NCI-H2081 (cell line): ENCODE data around the gene ADAMTSL3.
"Not testable (repeated sequence)": the region's sequence is repeated elsewhere in the genome, so short reads cannot be mapped to it uniquely, and the experiment has no call there.

Experiments used
- DNase-seq, 2 experiments: peaks; one replicate each; lab custom pipeline; 2025; lab: John Stamatoyannopoulos, UW

ADAMTSL3 gene

GRCh38 chr15:83698294-83698693 lies 44.4 kb downstream of the ADAMTSL3 start:
- no peak for DNase-seq

- no peak for DNase-seq
Observed at GRCh38 chr15:83699028-83699427, 45.1 kb downstream of the ADAMTSL3 start.

GRCh38 chr15:83700082-83700481 lies 46.2 kb downstream of the ADAMTSL3 start:
- DNase-seq, result no peak

- DNase-seq, result not testable (repeated sequence)
Observed at GRCh38 chr15:83702314-83702713, 48.4 kb downstream of the ADAMTSL3 start.

- no peak for DNase-seq
Observed at GRCh38 chr15:83708328-83708727, 54.4 kb downstream of the ADAMTSL3 start.

GRCh38 chr15:83709241-83709640 lies 55.3 kb downstream of the ADAMTSL3 start:
- no peak for DNase-seq

- no peak for DNase-seq
Observed at GRCh38 chr15:83709811-83710210, 55.9 kb downstream of the ADAMTSL3 start.

- no peak for DNase-seq
Observed at GRCh38 chr15:83710452-83710851, 56.5 kb downstream of the ADAMTSL3 start.

GRCh38 chr15:83711236-83711635 lies 57.3 kb downstream of the ADAMTSL3 start:
- DNase-seq, result no peak

- DNase-seq, result no peak
Observed at GRCh38 chr15:83713242-83713641, 59.3 kb downstream of the ADAMTSL3 start.

GRCh38 chr15:83714939-83715628 lies 61.2 kb downstream of the ADAMTSL3 start:
- no peak for DNase-seq

- no peak for DNase-seq
Observed at GRCh38 chr15:83716605-83717004, 62.7 kb downstream of the ADAMTSL3 start.

- no peak for DNase-seq
Observed at GRCh38 chr15:83717010-83717409, 63.1 kb downstream of the ADAMTSL3 start.

GRCh38 chr15:83720468-83720867 lies 66.5 kb downstream of the ADAMTSL3 start:
- no peak for DNase-seq

GRCh38 chr15:83721031-83721430 lies 67.1 kb downstream of the ADAMTSL3 start:
- DNase-seq, result no peak

- DNase-seq, result no peak
Observed at GRCh38 chr15:83721981-83722380, 68.1 kb downstream of the ADAMTSL3 start.

- DNase-seq, result no peak
Observed at GRCh38 chr15:83723216-83723615, 69.3 kb downstream of the ADAMTSL3 start.

GRCh38 chr15:83732196-83732595 lies 78.3 kb downstream of the ADAMTSL3 start:
- DNase-seq, result no peak

- DNase-seq, result no peak
Observed at GRCh38 chr15:83732770-83733169, 78.8 kb downstream of the ADAMTSL3 start.

GRCh38 chr15:83733206-83733605 lies 79.3 kb downstream of the ADAMTSL3 start:
- DNase-seq, result no peak

- no peak for DNase-seq
Observed at GRCh38 chr15:83733691-83734090, 79.8 kb downstream of the ADAMTSL3 start.

GRCh38 chr15:83734487-83734886 lies 80.6 kb downstream of the ADAMTSL3 start:
- no peak for DNase-seq

GRCh38 chr15:83739629-83740028 lies 85.7 kb downstream of the ADAMTSL3 start:
- DNase-seq, result no peak

GRCh38 chr15:83745771-83746170 lies 91.8 kb downstream of the ADAMTSL3 start:
- no peak for DNase-seq
